GM18951 (cell line): Measurements from ENCODE around the gene SHANK3.

Experiments used
- POLR2A ChIP-seq: IDR thresholded peaks from 4 replicates; pipeline ENCODE4 v1.6.1; 2011; ENCODE audit warnings: mild to moderate bottlenecking; ENCODE audit not compliant: insufficient read length, insufficient read depth; ENCODE audit errors: extremely low read depth
- in situ Hi-C: fragments of 300-500 bp; cut with MboI; formaldehyde crosslinking; loops from one replicate; pipeline ENCODE4 v1.12.0; 2022; ENCODE audit warnings: low sequenced_read_pairs, mixed read lengths, inconsistent platforms; ENCODE audit not compliant: unreplicated experiment

SHANK3 gene

GRCh38 chr22:50712341-50713007 lies 39.9 kb downstream of the SHANK3 start:
- in situ Hi-C loops = no loop called here
- no peak for TF ChIP-seq POLR2A

- TF ChIP-seq POLR2A = no peak
- in situ Hi-C loops = no loop called here
Measured at GRCh38 chr22:50713008-50713385, 40.4 kb downstream of the SHANK3 start.

GRCh38 chr22:50713571-50714056 lies 41.0 kb downstream of the SHANK3 start:
- TF ChIP-seq POLR2A = no peak
- in situ Hi-C loops = no loop called here

GRCh38 chr22:50714150-50714549 lies 41.5 kb downstream of the SHANK3 start:
- TF ChIP-seq POLR2A = no peak
- in situ Hi-C loops = no loop called here

- in situ Hi-C loops = no loop called here
- TF ChIP-seq POLR2A = no peak
Measured at GRCh38 chr22:50714631-50715179, 42.1 kb downstream of the SHANK3 start.

GRCh38 chr22:50715250-50715649 lies 42.6 kb downstream of the SHANK3 start:
- in situ Hi-C loops = no loop called here
- TF ChIP-seq POLR2A = no peak

- TF ChIP-seq POLR2A = no peak
- in situ Hi-C loops = no loop called here
Measured at GRCh38 chr22:50715776-50716175, 43.2 kb downstream of the SHANK3 start.

GRCh38 chr22:50716290-50717024 lies 43.8 kb downstream of the SHANK3 start:
- in situ Hi-C loops = no loop called here
- TF ChIP-seq POLR2A = no peak

GRCh38 chr22:50717709-50718351 lies 45.2 kb downstream of the SHANK3 start:
- in situ Hi-C loops = no loop called here
- no peak for TF ChIP-seq POLR2A

GRCh38 chr22:50718352-50718709 lies 45.7 kb downstream of the SHANK3 start:
- in situ Hi-C loops = no loop called here
- no peak for TF ChIP-seq POLR2A

GRCh38 chr22:50719814-50720300 lies 47.2 kb downstream of the SHANK3 start:
- in situ Hi-C loops = no loop called here
- TF ChIP-seq POLR2A = no peak

- in situ Hi-C loops = no loop called here
- no peak for TF ChIP-seq POLR2A
Measured at GRCh38 chr22:50720301-50721256, 48.0 kb downstream of the SHANK3 start.
